HG02610 (cell line): Measurements from ENCODE around the gene TCF7L2.
A peak's percentile ranks its signal among the peaks of the same experiment; 100 is the strongest.

Source experiments
- ATAC-seq: cut with Tn5 transposase; IDR thresholded peaks from one replicate; pipeline ENCODE4 v1.9.1; 2021; ENCODE audit warnings: mild to moderate bottlenecking, moderate library complexity; ENCODE audit not compliant: unreplicated experiment

TCF7L2 gene

GRCh38 chr10:112946649-112947048, 3.4 kb upstream of the TCF7L2 start:
- no peak for ATAC-seq

DNA sequence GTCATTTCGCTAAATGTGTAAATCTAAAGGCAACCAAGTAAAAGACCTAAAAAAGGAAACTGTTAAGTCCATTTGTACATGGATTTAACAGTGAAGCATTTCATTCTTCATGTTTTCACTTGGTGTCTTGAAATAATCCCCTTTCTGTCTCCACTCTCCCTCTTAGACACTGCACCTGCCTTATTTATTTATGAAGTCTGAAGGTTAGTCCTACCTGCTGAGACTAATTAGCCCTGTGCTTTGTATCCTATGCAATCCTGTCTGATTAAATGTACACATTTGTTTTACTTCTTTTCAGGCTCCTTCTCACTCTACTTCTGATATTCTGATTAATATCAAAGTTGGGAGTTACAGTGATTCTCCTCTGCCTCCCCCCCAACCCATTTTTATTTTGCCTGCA, 1.9 kb upstream of the TCF7L2 start:
- no peak for ATAC-seq

DNA sequence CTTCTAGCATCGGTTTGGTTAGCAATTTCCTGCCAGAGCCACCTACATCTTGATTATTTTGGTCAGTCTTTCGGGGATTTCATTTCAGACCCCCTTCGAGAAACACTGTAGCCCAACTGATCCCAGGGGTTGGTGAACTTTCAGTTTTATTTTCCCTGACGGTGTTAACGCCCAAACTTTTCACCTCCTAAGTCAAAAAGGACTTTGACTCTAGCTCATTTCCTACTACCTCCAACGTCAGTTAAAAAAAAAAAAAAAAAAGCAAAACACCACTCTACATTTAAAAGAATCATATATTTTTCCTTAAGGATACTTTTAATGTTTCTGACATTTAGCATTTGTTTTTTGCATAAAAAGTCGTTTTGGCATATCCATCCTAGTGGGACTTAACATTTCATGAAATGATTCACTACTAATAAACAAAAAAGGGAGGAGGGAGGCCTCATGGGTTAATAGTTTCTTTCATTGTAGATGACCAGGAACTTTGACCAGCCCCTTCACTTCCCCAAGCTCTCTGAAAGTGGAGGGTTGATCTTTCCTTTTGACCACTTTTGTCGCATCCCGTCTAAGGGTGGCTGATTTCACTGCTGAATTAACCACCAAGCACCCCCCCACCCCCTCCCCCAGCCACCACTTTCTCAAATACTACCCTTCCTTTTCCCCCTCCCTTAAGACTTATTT, 764 bp upstream of the TCF7L2 start:
- ATAC-seq = peak; percentile 41

GRCh38 chr10:112950714-112951358, 789 bp downstream of the TCF7L2 start:
- no peak for ATAC-seq

DNA sequence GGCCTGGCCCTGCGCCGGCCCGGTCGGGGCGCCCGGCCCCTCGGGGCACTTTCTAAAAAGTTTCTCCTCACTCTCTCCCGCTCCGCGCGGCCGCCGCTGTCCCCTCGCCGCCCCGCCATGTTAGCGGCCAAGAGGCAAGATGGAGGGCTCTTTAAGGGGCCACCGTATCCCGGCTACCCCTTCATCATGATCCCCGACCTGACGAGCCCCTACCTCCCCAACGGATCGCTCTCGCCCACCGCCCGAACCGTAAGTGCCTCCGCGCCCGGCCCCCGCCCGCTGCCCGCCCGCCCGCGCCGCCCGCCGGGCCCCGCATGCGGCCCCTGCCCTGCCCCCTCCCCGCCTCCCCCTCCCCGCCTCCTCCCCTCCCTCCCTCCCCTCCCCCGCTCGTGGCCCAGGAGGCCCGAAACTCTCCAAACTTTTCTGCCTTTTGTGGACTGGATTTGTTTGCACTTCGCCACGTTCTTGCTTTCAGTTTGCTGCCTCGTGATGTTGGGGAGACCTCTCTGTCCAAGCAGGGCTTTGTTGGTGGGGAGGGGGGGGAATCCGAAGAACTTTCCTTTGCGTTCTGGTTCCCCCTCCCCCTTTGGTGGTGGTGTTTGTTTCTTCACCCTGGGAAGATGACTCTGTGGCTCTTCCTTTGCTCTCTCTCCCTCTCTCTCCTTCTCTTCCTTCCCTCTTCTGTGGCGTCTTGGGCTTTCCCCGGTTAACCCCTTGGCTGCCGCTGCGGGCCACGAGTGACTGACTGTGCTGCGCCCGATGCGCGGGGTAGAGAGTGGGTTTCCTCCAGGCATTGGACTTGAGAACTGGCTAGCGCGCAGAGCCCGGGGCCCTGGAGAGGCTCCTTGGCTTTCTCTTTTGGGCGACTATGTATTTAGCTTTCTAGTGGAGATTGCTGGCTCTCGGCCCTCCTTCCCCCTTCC, 1.6 kb downstream of the TCF7L2 start:
- no peak for ATAC-seq

GRCh38 chr10:112952282-112953173, 2.5 kb downstream of the TCF7L2 start:
- ATAC-seq = no peak

DNA sequence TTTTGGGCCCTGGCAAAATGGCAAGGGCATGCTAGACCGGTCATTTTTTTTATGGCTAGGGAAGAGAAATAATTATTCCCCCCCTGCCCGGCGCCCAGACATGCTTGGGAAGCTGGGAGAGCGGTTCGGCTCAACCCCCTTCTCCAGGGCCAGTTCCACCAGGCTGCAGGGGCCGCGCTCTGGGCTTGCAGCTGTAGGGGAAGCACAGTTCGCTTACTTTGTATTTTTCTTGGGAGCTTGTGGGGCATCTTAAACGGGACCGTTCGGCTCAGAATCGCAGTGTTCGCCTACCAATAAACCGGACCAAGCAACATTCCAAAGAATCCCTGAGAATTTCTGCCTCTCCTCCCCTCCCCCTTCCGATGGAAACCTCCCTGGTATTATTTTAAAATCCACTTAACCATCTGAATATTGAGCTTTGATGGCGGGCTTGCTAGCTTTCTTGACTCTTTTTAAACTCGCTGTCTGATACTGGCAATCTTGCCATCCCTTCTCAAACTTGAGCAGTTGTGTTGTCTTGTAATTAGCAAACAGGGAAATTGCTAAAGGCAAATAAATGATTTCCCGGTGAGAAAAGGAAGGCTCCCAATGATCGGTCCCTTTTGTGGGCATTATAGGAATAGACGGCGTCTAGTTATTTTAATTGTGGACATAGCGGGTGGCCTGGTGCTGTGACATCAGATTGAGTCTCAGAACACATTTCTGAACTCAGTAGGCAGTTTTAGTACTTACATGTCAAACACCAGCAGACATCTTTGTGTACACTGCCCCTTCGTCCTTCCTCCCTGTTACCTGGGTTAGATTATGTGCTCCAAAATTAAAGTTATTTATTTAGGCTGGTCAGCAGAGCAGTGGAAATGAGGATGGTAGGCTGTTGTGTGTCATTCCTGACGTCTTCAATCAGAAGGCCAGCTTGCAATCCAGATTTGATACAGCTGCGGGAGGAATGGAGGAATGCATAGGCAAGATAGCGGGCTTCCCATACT, 3.4 kb downstream of the TCF7L2 start:
- no peak for ATAC-seq

GRCh38 chr10:112954974-112955581, 5.0 kb downstream of the TCF7L2 start:
- no peak for ATAC-seq

GRCh38 chr10:112955582-112956421, 5.8 kb downstream of the TCF7L2 start:
- no peak for ATAC-seq

- ATAC-seq = no peak
These were observed 6.7 kb downstream of the TCF7L2 start for GRCh38 chr10:112956631-112957350.

DNA sequence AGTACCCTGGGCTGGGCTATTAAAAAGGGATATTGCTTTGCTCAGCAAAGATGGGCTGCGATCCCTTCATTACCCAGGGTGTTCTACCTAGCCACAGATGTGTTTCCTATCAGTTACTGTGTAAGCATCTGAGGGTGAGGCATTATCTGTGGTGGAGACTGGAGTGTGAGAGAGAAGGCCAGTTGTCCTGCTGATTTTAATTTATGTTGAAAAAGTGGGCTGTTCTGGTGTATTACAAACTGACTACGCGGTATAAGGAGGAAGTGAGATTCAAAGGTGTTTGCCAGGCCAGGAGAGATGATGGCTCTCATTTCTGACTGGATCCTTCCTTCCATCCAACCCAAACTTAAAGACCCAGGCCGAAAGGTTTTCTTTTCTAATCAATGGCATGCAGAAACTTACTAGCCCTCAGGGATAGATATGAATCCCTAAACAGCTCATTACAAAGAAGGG, 7.6 kb downstream of the TCF7L2 start:
- ATAC-seq = no peak

DNA sequence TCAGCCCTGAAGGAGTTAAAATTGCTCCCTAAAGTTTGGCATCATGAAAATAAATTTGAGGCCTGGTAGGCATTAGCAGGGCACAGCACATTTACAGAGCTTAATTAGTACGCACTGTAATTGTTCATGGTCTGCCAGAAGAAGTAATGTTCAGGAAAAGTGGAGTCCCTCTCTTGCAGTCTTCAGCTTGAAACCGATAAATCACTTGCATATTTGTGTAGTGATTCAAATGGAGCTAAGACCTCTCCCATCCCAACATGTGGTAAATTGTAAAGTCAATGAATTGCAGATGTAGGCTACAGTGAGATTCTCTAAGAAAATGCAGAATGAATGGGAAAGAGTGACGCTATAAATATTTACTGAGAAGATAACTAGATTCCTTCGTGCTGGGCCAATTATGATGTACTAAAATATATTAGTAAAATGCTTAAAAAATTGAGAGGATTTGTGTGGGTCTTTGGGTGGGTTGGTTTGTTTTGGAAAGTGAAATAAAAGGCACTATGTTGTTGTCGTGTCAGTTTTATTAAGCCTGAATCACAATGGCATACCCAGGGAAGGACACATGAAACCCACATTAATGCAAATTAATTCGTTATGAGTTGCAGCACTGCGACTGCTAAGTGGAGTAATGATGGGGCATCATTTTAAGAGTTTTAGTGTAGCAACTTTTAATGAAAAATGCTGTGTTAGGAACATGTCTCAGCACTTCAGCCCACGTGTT, 8.4 kb downstream of the TCF7L2 start:
- no peak for ATAC-seq

- ATAC-seq = no peak
These were observed 9.3 kb downstream of the TCF7L2 start for GRCh38 chr10:112959207-112959838.

DNA sequence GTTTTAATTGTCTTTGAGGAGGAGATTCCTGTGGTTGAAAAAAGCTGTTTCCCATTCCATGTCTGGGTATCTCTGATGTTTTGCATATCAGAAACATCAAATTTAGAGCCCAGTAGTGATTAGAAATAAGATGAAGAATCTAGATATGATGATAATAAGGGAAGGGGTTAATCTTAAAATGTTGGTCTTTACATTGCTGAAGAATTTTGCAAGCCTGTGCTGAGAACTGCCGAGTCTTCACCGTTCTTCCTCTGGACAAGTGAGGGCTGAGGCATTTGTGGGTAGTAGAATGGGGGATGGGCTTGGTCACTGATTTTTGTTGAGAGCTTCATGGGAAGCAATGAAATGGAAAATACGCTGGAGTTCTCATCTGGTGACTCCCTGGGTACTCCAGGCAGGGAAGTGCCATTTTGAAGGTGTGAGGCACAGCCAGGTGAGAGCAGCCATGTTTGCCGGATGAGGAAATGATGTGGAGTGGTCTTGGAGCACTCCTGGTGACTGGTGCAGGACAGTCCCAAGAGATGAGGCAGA, 10.2 kb downstream of the TCF7L2 start:
- ATAC-seq = no peak

GRCh38 chr10:112961609-112962008, 11.6 kb downstream of the TCF7L2 start:
- ATAC-seq = no peak

GRCh38 chr10:112962343-112962742, 12.3 kb downstream of the TCF7L2 start:
- ATAC-seq = no peak
